ENCODE measurements around the gene MTHFSD. TPM values are rescaled to one million over a fixed set of nuclear protein-coding genes. Genes with fewer than 3 reads are reported as not detected.
A peak's percentile ranks its signal among the peaks of the same experiment; 100 is the strongest.

MTHFSD gene
- total RNA-seq, 1 experiment from 2014 or later, result 30.7 TPM

- BruUV-seq (replicated peaks), result TSS peak; percentile 59
- H3K9me3 Mint-ChIP-seq (ENCODE audit: unreplicated experiment), result no peaks in the 10 kb centered on the region
- intact Hi-C loops (cut with micrococcal nuclease), result loop anchor here (1.0 to 2.0 kb wide), 3 partner anchors 14 to 233 kb away; no protein-coding TSS in a partner anchor
- ChIA-PET POLR2A (interaction anchor here (0.7 to 2.3 kb wide), 7 partner anchors 10 to 630 kb away, joined by 3 to 34 read pairs (median 6); partner anchors contain the start of gene FOXC2), CTCF (interaction anchor here (0.6 to 2.1 kb wide), 9 partner anchors 12 to 486 kb away, joined by 3 to 15 read pairs (median 4); no protein-coding TSS in a partner anchor)
- peak; percentile 42 for DNase-seq (ENCODE audit: unreplicated experiment)
- peaks cover 24% of the 10 kb centered on the region for H3K4me1 Mint-ChIP-seq (ENCODE audit: insufficient read depth, unreplicated experiment)
- TF ChIP-seq CTCF (IDR thresholded peaks at IDR 0.05; ENCODE audit: unreplicated experiment), result no peak
- peaks cover 46% of the 10 kb centered on the region for H3K36me3 Mint-ChIP-seq (ENCODE audit: insufficient read depth, unreplicated experiment)
- peak overlapping the region; percentile 87 for H3K4me3 Mint-ChIP-seq (ENCODE audit: unreplicated experiment)
- H3K27ac Mint-ChIP-seq (ENCODE audit: low read depth, unreplicated experiment), result peak overlapping the region; percentile 73
- no peaks in the 10 kb centered on the region for H3K27me3 Mint-ChIP-seq (ENCODE audit: insufficient read depth, unreplicated experiment)
Measured at GRCh38 chr16:86576591-86577313, 21.7 kb upstream of the MTHFSD start.

- no TSS peak for BruUV-seq (replicated peaks)
- no peaks in the 10 kb centered on the region for H3K27me3 Mint-ChIP-seq (ENCODE audit: insufficient read depth, unreplicated experiment)
- peaks cover 54% of the 10 kb centered on the region for H3K36me3 Mint-ChIP-seq (ENCODE audit: insufficient read depth, unreplicated experiment)
- peak overlapping the region; percentile 73 for H3K27ac Mint-ChIP-seq (ENCODE audit: low read depth, unreplicated experiment)
- H3K9me3 Mint-ChIP-seq (ENCODE audit: unreplicated experiment), result no peaks in the 10 kb centered on the region
- peak; percentile 98 for DNase-seq (ENCODE audit: unreplicated experiment)
- ChIA-PET POLR2A (interaction anchor here (0.7 to 2.3 kb wide), 8 partner anchors 9 to 631 kb away, joined by 3 to 34 read pairs (median 4); partner anchors contain the start of gene FOXC2), CTCF (interaction anchor here (0.6 to 2.1 kb wide), 12 partner anchors 11 to 490 kb away, joined by 3 to 15 read pairs (median 4); no protein-coding TSS in a partner anchor)
- intact Hi-C loops (cut with micrococcal nuclease), result loop anchor here (1.0 to 2.0 kb wide), 5 partner anchors 15 to 441 kb away; no protein-coding TSS in a partner anchor
- peaks cover 28% of the 10 kb centered on the region for H3K4me1 Mint-ChIP-seq (ENCODE audit: insufficient read depth, unreplicated experiment)
- peak overlapping the region; percentile 87 for H3K4me3 Mint-ChIP-seq (ENCODE audit: unreplicated experiment)
- TF ChIP-seq CTCF (IDR thresholded peaks at IDR 0.05; ENCODE audit: unreplicated experiment), result peak; percentile 64
Measured at GRCh38 chr16:86575754-86576557, 20.9 kb upstream of the MTHFSD start.

- Mint-ChIP-seq H3K36me3 (ENCODE audit: insufficient read depth, unreplicated experiment) (peaks cover 56% of the 10 kb centered on the region), H3K27ac (ENCODE audit: low read depth, unreplicated experiment) (peak overlapping the region; percentile 73), H3K27me3 (ENCODE audit: insufficient read depth, unreplicated experiment) (no peaks in the 10 kb centered on the region), H3K4me1 (ENCODE audit: insufficient read depth, unreplicated experiment) (peaks cover 34% of the 10 kb centered on the region), H3K9me3 (ENCODE audit: unreplicated experiment) (no peaks in the 10 kb centered on the region), H3K4me3 (ENCODE audit: unreplicated experiment) (peak overlapping the region; percentile 87)
- no peak for DNase-seq (ENCODE audit: unreplicated experiment)
- BruUV-seq (replicated peaks), result no TSS peak
- ChIA-PET POLR2A (interaction anchor here (1.1 to 2.3 kb wide), 4 partner anchors 8 to 486 kb away, joined by 4 to 34 read pairs (median 14); partner anchors contain the start of gene FOXC2), CTCF (interaction anchor here (0.5 to 2.1 kb wide), 10 partner anchors 11 to 491 kb away, joined by 3 to 15 read pairs (median 4); no protein-coding TSS in a partner anchor)
- intact Hi-C loops (cut with micrococcal nuclease), result loop anchor here (2.0 kb wide), 2 partner anchors 186 to 442 kb away; no protein-coding TSS in a partner anchor
- no peak for TF ChIP-seq CTCF (IDR thresholded peaks at IDR 0.05; ENCODE audit: unreplicated experiment)
Measured at GRCh38 chr16:86575095-86575685, 20.2 kb upstream of the MTHFSD start.
